ENCODE results near the gene RGS3. TPM values are rescaled to one million over a fixed set of nuclear protein-coding genes. Genes with fewer than 3 reads are reported as not detected.

The RGS3 gene
- polyA plus RNA-seq, 1 of the 3 experiments (the other 2 are of a cell fraction) = 50.6 TPM

- Histone ChIP-seq H3K4me2 (no peak overlapping the region), H4K20me1 (ENCODE audit: insufficient read depth) (no peaks in the 10 kb centered on the region), H3K79me2 (ENCODE audit: insufficient read depth) (no peaks in the 10 kb centered on the region), H3K4me3 (ENCODE audit: low read depth in 2 of 2, low read length in 1 of 2) (no peak overlapping the region), H3K4me1 (ENCODE audit: control insufficient read depth in 1 of 2, insufficient read depth in 2 of 2, low read depth in 1 of 2, low read length in 1 of 2) (peaks cover 0 to 22% of the 10 kb centered on the region in 2 experiments; a peak in 1 of 4 replicates), H3K36me3 (replicated peaks in 1 of 2; ENCODE audit: control insufficient read depth in 1 of 2, insufficient read depth in 2 of 2, low read length in 1 of 2) (no peaks in the 10 kb centered on the region), H3K9ac (no peak overlapping the region), H3K27me3 (ENCODE audit: insufficient read depth) (no peaks in the 10 kb centered on the region), H3F3A (replicated peaks; ENCODE audit: insufficient read depth) (no peaks in the 10 kb centered on the region), H3K27ac (ENCODE audit: low read depth in 2 of 2, low read length in 1 of 2) (no peak overlapping the region), H3K9me3 (no peaks in the 10 kb centered on the region), H2AFZ (ENCODE audit: low read depth) (no peak overlapping the region), H3K9me2 (no peaks in the 10 kb centered on the region)
- 89% methylated on average over 12 of the region's 12 CpGs for WGBS (ENCODE audit: low lambda C conversion rate)
- ChIA-PET CTCF (interaction anchor here (1.5 kb wide), 1 partner anchor 9 kb away, joined by 5 read pairs; no protein-coding TSS in a partner anchor), POLR2A (no interaction called here)
- DNase-seq = no peak
- TF ChIP-seq YY1 (IDR thresholded peaks at IDR 0.05; ENCODE audit: low read depth) = no peak
- TF ChIP-seq ELF1 (IDR thresholded peaks at IDR 0.05) = no peak
- no peak for TF ChIP-seq GABPA (IDR thresholded peaks at IDR 0.05; ENCODE audit: low read depth)
- no peak for TF ChIP-seq FOSL2 (IDR thresholded peaks at IDR 0.05; ENCODE audit: borderline replicate concordance, low read depth)
- TF ChIP-seq NRF1 (IDR thresholded peaks at IDR 0.05; ENCODE audit: low read depth, low read length) = no peak
- no peak for TF ChIP-seq PBX3 (IDR thresholded peaks at IDR 0.05)
- TF ChIP-seq, protein P1, sequence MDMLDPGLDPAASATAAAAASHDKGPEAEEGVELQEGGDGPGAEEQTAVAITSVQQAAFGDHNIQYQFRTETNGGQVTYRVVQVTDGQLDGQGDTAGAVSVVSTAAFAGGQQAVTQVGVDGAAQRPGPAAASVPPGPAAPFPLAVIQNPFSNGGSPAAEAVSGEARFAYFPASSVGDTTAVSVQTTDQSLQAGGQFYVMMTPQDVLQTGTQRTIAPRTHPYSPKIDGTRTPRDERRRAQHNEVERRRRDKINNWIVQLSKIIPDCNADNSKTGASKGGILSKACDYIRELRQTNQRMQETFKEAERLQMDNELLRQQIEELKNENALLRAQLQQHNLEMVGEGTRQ (IDR thresholded peaks at IDR 0.05; ENCODE audit: borderline replicate concordance, low read depth, low read length) = no peak
- no peak for TF ChIP-seq SMC3 (IDR thresholded peaks at IDR 0.05; ENCODE audit: low read depth, low read length)
- TF ChIP-seq REST (IDR thresholded peaks at IDR 0.05; ENCODE audit: low read depth, low read length) = no peak
- TF ChIP-seq JUND (IDR thresholded peaks at IDR 0.05) = no peak
- no peak for TF ChIP-seq RCOR1 (IDR thresholded peaks at IDR 0.05; ENCODE audit: low read length)
- TF ChIP-seq FOXM1 (IDR thresholded peaks at IDR 0.05; ENCODE audit: low read depth) = no peak
- TF ChIP-seq RFX5 (IDR thresholded peaks at IDR 0.05; ENCODE audit: low read length) = no peak
- TF ChIP-seq TCF12 (IDR thresholded peaks at IDR 0.05) = no peak
- TF ChIP-seq FOXJ3 (CRISPR knock-in tag; IDR thresholded peaks at IDR 0.05) = no peak
Measured at GRCh38 chr9:113514061-113514460, 50.5 kb downstream of the RGS3 start.
